Measurements from ENCODE around the gene OSGIN1. TPM values are rescaled to one million over a fixed set of nuclear protein-coding genes. Genes with fewer than 3 reads are reported as not detected.

OSGIN1 gene
- total and polyA plus RNA-seq, 8 donors = 3.6 to 15.9 (median 3.9) TPM

GRCh38 chr16:83933885-83934683, 19.0 kb upstream of the OSGIN1 start:
- DNase-seq (peak in 1 of 6 donors; percentile 44), FAIRE-seq (no peak), ATAC-seq (no peak)
- no peaks in the 10 kb centered on the region for H3K4me1 ChIP-seq
- H3K27me3 ChIP-seq = no peaks in the 10 kb centered on the region
- 87 to 88% methylated on average over 28 of the region's 28 CpGs for WGBS, 2 donors
- intact Hi-C loops (cut with DNase I) = no loop called here
- H3K27ac ChIP-seq = no peak overlapping the region
- H3K9me3 ChIP-seq = no peaks in the 10 kb centered on the region
- no peak for TF ChIP-seq CTCF (IDR thresholded peaks at IDR 0.05)
- H3K4me3 ChIP-seq = no peak overlapping the region
- H3K36me3 ChIP-seq = no peaks in the 10 kb centered on the region

DNA sequence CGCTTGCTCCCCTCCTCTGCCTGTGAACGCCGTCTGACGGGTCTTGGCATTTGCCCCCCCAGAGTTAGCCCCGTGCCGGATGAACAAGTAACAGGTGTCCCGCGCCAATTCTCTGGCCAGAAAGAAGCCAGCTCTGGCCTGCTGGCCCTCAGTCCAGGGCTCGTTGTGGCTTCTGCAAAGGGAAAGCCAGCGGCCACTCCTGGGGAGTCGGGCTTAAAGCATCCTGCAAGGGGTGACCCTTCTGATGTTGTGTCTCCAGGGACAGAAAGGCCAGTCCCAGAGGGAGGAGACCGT, 18.4 kb upstream of the OSGIN1 start:
- ATAC-seq (no peak), DNase-seq (peak in 1 of 6 donors; percentile 53), FAIRE-seq (no peak)
- no peaks in the 10 kb centered on the region for H3K4me1 ChIP-seq
- intact Hi-C loops (cut with DNase I) = no loop called here
- H3K27me3 ChIP-seq = no peaks in the 10 kb centered on the region
- TF ChIP-seq CTCF (IDR thresholded peaks at IDR 0.05) = no peak
- WGBS, 2 donors = 59 to 61% methylated on average over 12 of the region's 12 CpGs
- H3K27ac ChIP-seq = no peak overlapping the region
- no peak overlapping the region for H3K4me3 ChIP-seq
- no peaks in the 10 kb centered on the region for H3K36me3 ChIP-seq
- H3K9me3 ChIP-seq = no peaks in the 10 kb centered on the region

GRCh38 chr16:83935005-83935857, 17.8 kb upstream of the OSGIN1 start:
- Histone ChIP-seq H3K9me3 (no peaks in the 10 kb centered on the region), H3K4me3 (no peak overlapping the region), H3K27me3 (no peaks in the 10 kb centered on the region), H3K27ac (no peak overlapping the region), H3K36me3 (no peaks in the 10 kb centered on the region), H3K4me1 (no peaks in the 10 kb centered on the region)
- ATAC-seq (no peak), DNase-seq (peak in 1 of 6 donors; percentile 59), FAIRE-seq (no peak)
- no peak for TF ChIP-seq CTCF (IDR thresholded peaks at IDR 0.05)
- intact Hi-C loops (cut with DNase I) = no loop called here
- WGBS, 2 donors = 90 to 94% methylated on average over 30 of the region's 30 CpGs

DNA sequence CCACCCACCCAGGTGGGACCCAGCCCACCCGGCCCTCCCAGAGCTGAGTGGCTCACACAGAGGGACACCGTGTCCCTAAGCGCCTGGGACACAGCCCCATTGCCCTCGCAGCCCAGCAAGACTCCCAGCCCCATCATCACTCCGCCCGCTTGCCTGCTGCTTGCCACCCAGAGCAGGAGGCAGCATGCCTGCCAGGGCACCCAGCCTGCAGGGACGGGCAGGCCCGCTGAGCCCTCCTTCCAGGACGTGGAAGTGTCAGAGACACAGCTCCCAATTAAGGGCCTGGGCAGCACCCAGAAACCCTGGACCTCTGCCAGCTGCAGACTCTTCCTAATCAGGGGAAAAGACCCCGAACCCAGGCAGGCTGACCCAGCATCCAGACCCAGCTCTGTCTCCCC, 17.2 kb upstream of the OSGIN1 start:
- DNase-seq (peak in 2 of 6 donors; percentile 53 to 78), FAIRE-seq (no peak), ATAC-seq (no peak)
- H3K27me3 ChIP-seq = no peaks in the 10 kb centered on the region
- H3K4me1 ChIP-seq = no peaks in the 10 kb centered on the region
- no peak overlapping the region for H3K4me3 ChIP-seq
- no peaks in the 10 kb centered on the region for H3K9me3 ChIP-seq
- no peaks in the 10 kb centered on the region for H3K36me3 ChIP-seq
- no peak for TF ChIP-seq CTCF (IDR thresholded peaks at IDR 0.05)
- no peak overlapping the region for H3K27ac ChIP-seq
- 87 to 90% methylated on average over 9 to 10 of the region's 10 CpGs for WGBS, 2 donors
- intact Hi-C loops (cut with DNase I) = no loop called here
